ENCODE data around the gene ARID4B. TPM values are rescaled to one million over a fixed set of nuclear protein-coding genes. Genes with fewer than 3 reads are reported as not detected.
A peak's percentile ranks its signal among the peaks of the same experiment; 100 is the strongest.

Gene ARID4B
- total and polyA plus RNA-seq, 2 of the 13 experiments (the other 11 are each of a cell fraction or from before 2014, with no cell fraction given): 9.7 to 24.6 TPM

DNA sequence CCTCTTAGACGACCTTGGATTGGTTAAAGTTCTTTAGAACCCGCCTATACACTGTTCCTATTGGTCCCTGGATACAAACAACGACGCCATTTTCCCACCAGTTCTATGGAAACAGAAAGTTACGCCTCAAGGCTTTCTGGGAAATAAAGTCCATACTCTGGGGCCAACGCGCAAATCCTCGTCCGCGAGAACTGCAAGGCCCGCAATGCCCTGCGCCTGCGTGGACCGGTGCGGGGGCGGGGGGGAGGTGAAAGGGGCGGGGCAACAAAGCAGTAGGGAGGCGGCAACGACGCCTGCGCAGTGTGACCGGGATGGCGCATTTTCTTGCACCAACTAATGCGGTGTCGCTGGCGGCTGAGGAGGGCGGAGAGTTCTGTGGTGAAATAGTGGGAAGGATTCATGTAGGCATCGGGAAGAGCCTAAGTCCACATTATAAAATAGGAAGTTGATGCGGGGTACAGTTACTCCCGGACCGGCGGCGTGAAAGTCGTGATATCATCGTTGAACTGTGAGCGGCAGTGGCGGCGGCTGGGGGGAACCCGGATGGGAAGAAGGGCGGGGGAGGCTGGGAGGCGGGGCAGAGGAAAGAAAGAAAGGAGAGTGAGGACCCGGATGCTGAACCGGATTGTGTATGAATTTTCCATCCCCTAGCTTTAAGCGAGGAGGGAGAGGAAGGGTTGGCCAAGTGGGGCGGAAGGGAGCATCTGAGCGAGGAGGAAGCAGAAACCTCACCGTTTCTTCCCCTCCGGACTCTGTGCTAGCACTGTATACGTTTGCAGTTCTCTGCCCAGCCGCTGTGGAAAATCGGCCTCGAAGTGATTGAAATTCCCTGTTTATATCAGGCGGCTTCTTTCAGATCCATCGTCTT, 526 bp upstream of the ARID4B start, which contains the start of gene GGPS1 (continued):
- TF ChIP-seq, protein P1, sequence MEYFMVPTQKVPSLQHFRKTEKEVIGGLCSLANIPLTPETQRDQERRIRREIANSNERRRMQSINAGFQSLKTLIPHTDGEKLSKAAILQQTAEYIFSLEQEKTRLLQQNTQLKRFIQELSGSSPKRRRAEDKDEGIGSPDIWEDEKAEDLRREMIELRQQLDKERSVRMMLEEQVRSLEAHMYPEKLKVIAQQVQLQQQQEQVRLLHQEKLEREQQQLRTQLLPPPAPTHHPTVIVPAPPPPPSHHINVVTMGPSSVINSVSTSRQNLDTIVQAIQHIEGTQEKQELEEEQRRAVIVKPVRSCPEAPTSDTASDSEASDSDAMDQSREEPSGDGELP (IDR thresholded peaks at IDR 0.05; ENCODE audit: borderline replicate concordance, low read depth): no peak
- TF ChIP-seq, protein P2, sequence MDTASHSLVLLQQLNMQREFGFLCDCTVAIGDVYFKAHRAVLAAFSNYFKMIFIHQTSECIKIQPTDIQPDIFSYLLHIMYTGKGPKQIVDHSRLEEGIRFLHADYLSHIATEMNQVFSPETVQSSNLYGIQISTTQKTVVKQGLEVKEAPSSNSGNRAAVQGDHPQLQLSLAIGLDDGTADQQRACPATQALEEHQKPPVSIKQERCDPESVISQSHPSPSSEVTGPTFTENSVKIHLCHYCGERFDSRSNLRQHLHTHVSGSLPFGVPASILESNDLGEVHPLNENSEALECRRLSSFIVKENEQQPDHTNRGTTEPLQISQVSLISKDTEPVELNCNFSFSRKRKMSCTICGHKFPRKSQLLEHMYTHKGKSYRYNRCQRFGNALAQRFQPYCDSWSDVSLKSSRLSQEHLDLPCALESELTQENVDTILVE (CRISPR knock-in tag; IDR thresholded peaks at IDR 0.05): no peak; the same call in 1 of the 2 replicates
- TF ChIP-seq, protein P3, sequence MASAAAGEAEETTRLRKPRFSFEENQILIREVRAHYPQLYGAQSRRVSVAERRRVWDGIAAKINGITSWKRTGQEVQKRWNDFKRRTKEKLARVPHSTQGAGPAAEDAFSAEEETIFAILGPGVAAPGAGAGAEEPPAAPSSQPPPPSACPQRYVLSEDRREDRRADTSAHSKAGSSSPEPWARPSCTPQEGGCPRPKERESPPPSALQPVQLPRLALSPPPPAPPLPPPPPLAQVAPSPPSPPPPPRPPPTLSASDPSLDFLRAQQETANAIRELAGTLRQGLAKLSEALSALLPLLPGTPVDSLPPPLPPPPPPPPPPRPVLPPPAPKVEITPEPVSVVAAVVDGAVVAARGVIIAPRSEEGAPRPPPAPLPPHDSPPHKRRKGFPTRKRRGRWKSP (CRISPR knock-in tag; IDR thresholded peaks at IDR 0.05): no peak
- no peak for TF ChIP-seq TCF7L2 (IDR thresholded peaks at IDR 0.05; ENCODE audit: low read depth, low read length)
- TF ChIP-seq ETV6 (CRISPR knock-in tag; conservative IDR thresholded peaks at IDR 0.05): no peak
- peak; percentile 9; the same call in 1 of the 2 replicates for TF ChIP-seq ZNF777 (CRISPR knock-in tag; IDR thresholded peaks at IDR 0.05)
- TF ChIP-seq, protein P4, sequence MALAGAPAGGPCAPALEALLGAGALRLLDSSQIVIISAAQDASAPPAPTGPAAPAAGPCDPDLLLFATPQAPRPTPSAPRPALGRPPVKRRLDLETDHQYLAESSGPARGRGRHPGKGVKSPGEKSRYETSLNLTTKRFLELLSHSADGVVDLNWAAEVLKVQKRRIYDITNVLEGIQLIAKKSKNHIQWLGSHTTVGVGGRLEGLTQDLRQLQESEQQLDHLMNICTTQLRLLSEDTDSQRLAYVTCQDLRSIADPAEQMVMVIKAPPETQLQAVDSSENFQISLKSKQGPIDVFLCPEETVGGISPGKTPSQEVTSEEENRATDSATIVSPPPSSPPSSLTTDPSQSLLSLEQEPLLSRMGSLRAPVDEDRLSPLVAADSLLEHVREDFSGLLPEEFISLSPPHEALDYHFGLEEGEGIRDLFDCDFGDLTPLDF (CRISPR knock-in tag; IDR thresholded peaks at IDR 0.05): no peak; the same call in 1 of the 2 replicates
- TF ChIP-seq TAF15 (IDR thresholded peaks at IDR 0.05; ENCODE audit: low read depth, low read length, poor library complexity, severe bottlenecking): no peak
- TF ChIP-seq, protein P5, sequence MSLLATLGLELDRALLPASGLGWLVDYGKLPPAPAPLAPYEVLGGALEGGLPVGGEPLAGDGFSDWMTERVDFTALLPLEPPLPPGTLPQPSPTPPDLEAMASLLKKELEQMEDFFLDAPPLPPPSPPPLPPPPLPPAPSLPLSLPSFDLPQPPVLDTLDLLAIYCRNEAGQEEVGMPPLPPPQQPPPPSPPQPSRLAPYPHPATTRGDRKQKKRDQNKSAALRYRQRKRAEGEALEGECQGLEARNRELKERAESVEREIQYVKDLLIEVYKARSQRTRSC (CRISPR knock-in tag; IDR thresholded peaks at IDR 0.05; ENCODE audit: low read depth): no peak
- TF ChIP-seq ZNF724P (CRISPR knock-in tag; IDR thresholded peaks at IDR 0.05; ENCODE audit: borderline replicate concordance): no peak
- TF ChIP-seq KDM4B (CRISPR knock-in tag; IDR thresholded peaks at IDR 0.05): no peak
- TF ChIP-seq POGZ (CRISPR knock-in tag; IDR thresholded peaks at IDR 0.05): no peak
- no peak for TF ChIP-seq RAD51 (IDR thresholded peaks at IDR 0.05; ENCODE audit: borderline replicate concordance)
- no peak for TF ChIP-seq ZMYM2 (CRISPR knock-in tag; IDR thresholded peaks at IDR 0.05)
- TF ChIP-seq ZNF33B (CRISPR knock-in tag; IDR thresholded peaks at IDR 0.05): no peak
- TF ChIP-seq FIP1L1 (IDR thresholded peaks at IDR 0.05; ENCODE audit: borderline replicate concordance, insufficient read depth, low read depth, low read length): no peak
- no peak for TF ChIP-seq ZNF546 (CRISPR knock-in tag; conservative IDR thresholded peaks at IDR 0.05)
- TF ChIP-seq ZNF12 (CRISPR knock-in tag; IDR thresholded peaks at IDR 0.05): no peak
- TF ChIP-seq TP53 (CRISPR knock-in tag; conservative IDR thresholded peaks at IDR 0.05): no peak
- TF ChIP-seq, protein P6, sequence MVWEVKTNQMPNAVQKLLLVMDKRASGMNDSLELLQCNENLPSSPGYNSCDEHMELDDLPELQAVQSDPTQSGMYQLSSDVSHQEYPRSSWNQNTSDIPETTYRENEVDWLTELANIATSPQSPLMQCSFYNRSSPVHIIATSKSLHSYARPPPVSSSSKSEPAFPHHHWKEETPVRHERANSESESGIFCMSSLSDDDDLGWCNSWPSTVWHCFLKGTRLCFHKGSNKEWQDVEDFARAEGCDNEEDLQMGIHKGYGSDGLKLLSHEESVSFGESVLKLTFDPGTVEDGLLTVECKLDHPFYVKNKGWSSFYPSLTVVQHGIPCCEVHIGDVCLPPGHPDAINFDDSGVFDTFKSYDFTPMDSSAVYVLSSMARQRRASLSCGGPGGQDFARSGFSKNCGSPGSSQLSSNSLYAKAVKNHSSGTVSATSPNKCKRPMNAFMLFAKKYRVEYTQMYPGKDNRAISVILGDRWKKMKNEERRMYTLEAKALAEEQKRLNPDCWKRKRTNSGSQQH (CRISPR knock-in tag; IDR thresholded peaks at IDR 0.05; ENCODE audit: low read depth): peak; percentile 34; the same call in 1 of the 2 replicates
- TF ChIP-seq ZNF234 (CRISPR knock-in tag; conservative IDR thresholded peaks at IDR 0.05): no peak
- TF ChIP-seq, protein P7, sequence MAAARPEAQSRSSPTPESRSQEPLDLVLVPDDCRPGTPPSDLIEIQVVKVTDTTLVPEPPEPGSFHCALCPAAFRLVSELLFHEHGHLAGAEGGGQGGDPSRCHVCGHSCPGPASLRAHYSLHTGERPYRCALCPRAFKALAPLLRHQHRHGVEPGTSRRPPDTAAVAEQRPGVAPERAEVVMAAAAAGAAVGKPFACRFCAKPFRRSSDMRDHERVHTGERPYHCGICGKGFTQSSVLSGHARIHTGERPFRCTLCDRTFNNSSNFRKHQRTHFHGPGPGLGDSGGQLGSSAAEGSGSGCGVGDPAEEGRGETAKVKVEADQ (CRISPR knock-in tag; IDR thresholded peaks at IDR 0.05; ENCODE audit: borderline replicate concordance): no peak
- no peak for TF ChIP-seq PLRG1 (conservative IDR thresholded peaks at IDR 0.05)

Measured in HepG2 (cell line).